ENCODE data around the gene SMAD2. TPM values are rescaled to one million over a fixed set of nuclear protein-coding genes. Genes with fewer than 3 reads are reported as not detected.
"Not testable (repeated sequence)": the region's sequence is repeated elsewhere in the genome, so short reads cannot be mapped to it uniquely, and the experiment has no call there.

Gene SMAD2
- polyA plus RNA-seq, 3 donors = 93.8 to 105 (median 99.6) TPM

DNA sequence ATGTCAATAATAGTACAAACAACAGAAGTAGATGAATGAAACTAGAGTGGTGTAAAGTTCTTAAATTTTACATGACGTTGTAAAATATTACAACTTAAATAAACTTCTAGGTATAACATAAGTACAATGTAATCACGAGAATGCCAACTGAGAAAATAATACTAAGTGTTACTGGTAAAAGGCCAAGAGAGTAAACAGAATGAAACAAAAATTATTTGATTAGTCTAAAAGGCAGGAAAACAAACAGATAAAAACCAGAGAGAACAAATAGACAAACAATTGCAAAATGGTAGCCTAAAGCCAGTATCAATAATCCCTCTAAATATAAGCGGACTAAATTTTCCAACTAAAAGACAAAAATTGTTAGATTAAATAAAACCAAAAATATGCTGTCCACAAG, 71.9 kb downstream of the SMAD2 start:
- DNase-seq (ENCODE audit: low read depth in 3 of 3, low spot score in 2 of 3) = no peak

GRCh38 chr18:47847635-47848034, 82.8 kb downstream of the SMAD2 start:
- DNase-seq (ENCODE audit: low read depth in 3 of 3, low spot score in 2 of 3) = no peak

DNA sequence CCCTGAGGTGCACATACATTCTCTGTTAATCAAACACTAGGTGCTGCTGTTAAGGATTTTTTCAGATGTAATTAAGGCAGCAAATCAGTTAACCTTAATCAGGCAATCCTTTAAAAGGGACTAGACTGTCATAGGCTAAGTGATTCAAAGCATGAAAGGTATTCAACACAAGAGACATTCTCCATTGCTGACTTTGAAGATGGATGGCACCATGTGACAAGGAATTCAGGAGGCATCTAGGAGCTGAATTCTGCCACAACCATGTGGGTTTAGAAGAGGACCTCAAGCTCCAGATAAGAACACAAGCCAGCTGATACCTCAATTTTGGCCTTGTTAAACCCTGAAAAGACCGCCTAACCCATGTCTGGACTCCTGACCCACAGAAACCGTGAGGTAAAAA, 84.0 kb downstream of the SMAD2 start:
- no peak for DNase-seq (ENCODE audit: low read depth in 3 of 3, low spot score in 2 of 3)

GRCh38 chr18:47844828-47845498, 85.5 kb downstream of the SMAD2 start:
- DNase-seq (ENCODE audit: low read depth in 3 of 3, low spot score in 2 of 3) = no peak

DNA sequence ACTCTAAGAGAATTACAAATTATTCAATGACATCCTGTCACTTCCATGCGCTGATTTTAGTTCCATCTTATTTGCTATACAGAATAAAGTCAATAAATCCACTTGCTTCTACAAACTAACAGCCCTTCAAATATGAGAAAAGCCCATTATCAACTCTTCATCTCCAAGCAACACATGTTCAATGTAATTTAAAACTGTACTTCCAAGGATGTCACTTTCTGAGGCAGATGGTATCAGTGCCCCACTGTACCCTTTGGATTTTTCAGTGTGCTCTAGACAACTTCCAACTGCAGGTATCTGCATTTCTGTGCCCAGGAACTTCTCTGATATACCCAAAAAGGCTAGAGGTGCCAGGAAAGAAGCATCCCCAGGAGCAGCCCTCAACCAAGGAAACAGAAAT, 87.6 kb downstream of the SMAD2 start:
- no peak for DNase-seq (ENCODE audit: low read depth in 3 of 3, low spot score in 2 of 3)

DNA sequence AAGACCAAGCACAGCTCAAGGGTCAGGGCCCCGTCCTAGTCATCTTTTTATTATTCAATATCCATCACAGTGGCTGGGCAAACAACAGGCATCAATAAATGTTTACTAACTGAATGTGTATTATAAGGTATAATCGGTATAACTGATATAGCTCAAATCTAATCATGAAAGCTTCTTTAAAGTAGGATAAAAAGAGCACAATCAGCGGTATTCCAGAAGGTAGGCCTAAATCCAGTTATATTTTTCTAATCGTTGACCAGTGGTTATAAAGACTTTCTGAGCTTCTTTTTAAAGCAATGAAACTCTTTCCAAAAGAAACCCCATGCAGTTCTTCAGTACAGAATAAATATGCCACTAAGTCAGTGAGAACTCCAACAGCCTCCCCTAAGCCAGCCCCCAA, 92.1 kb downstream of the SMAD2 start:
- no peak for DNase-seq (ENCODE audit: low read depth in 3 of 3, low spot score in 2 of 3)

- DNase-seq (ENCODE audit: low read depth in 3 of 3, low spot score in 2 of 3) = no peak
Measured at GRCh38 chr18:47832348-47832747, 98.1 kb downstream of the SMAD2 start.

- DNase-seq (ENCODE audit: low read depth in 3 of 3, low spot score in 2 of 3) = no peak
Measured at GRCh38 chr18:47831351-47831750, 99.1 kb downstream of the SMAD2 start.

DNA sequence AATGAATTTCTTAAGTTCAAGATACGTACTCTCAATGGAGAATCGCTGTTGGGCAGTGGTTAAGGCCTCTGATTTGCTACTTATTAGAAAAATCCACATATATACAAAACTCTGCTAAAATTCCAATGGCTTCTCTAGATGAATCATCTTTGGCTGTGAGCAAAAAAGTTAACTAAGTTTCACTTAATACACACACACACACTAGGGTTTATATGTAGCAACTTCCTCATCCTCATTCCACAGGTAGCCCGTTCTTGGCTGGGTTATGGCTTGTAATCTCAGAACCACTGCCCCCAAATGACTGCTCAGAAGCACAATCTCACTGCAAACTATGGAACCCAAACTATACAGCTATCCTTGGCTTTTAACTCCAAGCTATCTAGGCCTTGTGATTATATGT, 99.7 kb downstream of the SMAD2 start:
- no peak for DNase-seq (ENCODE audit: low read depth in 3 of 3, low spot score in 2 of 3)

DNA sequence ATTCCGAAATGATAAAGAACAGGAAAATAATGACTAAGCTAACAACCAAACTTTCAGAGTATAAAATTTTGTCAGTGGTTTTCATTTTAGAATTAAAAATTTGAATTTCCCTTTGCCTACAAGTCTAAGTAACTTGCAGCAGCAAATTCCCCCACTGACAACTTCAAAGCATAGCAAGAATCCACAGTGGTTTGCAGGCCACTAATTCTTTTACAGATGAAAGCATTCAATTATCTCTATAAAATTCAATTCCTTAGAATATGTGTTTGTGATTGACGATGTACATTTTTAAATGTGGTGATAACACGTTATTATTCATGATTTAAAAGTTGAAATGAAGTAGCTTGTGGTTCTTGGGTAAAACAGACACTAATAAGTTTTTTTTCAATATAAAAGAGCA, 100.6 kb downstream of the SMAD2 start:
- DNase-seq (ENCODE audit: low read depth in 3 of 3, low spot score in 2 of 3) = no peak

- not testable (repeated sequence) for DNase-seq (ENCODE audit: low read depth in 3 of 3, low spot score in 2 of 3)
Measured at GRCh38 chr18:47828031-47828430, 102.4 kb downstream of the SMAD2 start.

DNA sequence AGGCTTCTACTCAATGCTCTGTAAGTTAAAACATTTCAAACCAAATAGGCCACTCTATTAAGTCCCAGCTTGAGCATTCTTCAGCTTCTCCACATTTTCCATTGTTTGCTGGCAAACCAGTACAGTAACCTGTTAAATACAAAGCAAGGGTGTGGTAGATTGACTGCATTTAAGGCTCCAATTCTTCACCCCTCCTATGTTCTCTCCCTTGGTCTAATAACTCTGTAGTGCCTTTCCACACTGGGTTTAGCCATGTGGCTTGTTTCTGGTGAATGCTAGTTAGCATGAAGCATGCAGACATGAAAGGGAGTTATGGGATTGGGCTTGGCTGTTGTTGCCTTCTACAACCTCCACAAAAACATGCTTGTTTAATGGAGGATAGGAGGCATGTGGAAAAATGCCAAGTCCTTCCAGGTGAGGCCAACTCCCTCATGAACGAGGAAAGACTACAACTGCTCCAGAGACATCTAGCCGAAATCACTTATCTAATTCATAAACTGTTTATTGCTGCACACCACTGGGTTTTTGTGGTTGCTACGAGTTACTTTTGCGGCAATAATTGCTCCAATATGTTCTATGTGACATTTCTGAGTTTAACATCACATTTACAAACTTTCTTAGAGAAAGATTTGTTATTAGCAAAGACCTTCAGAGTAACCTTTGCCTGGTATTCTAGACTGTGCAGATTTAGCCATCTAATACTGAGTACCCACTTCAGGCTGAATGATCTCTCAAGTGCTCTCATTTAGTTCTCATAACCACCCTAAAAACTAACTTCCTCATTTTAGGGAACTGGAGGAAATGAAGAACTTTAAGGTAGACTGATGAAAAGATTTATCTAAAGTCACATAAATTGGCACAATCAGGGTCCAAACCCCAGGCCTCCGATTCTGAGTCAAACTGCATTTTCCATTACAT, 104.0 kb downstream of the SMAD2 start:
- DNase-seq (ENCODE audit: low read depth in 3 of 3, low spot score in 2 of 3) = no peak

GRCh38 chr18:47821314-47821713, 109.1 kb downstream of the SMAD2 start:
- DNase-seq (ENCODE audit: low read depth in 3 of 3, low spot score in 2 of 3) = no peak

DNA sequence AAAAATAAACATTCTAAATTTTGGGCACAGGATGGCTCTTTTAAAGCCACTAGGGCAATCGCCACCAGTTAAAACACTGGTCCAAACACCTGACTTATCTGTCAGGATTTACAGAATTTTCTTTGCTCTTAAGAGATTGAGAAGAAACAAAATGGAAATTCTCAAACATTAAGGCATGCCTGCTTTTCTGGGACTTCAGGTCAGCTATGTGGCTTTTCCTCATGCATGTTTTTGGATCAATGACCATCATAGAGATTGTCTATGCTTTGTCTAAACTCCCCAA, 112.7 kb downstream of the SMAD2 start:
- no peak for DNase-seq (ENCODE audit: low read depth in 3 of 3, low spot score in 2 of 3)

GRCh38 chr18:47817017-47817794, 113.3 kb downstream of the SMAD2 start:
- DNase-seq (ENCODE audit: low read depth in 3 of 3, low spot score in 2 of 3) = no peak

DNA sequence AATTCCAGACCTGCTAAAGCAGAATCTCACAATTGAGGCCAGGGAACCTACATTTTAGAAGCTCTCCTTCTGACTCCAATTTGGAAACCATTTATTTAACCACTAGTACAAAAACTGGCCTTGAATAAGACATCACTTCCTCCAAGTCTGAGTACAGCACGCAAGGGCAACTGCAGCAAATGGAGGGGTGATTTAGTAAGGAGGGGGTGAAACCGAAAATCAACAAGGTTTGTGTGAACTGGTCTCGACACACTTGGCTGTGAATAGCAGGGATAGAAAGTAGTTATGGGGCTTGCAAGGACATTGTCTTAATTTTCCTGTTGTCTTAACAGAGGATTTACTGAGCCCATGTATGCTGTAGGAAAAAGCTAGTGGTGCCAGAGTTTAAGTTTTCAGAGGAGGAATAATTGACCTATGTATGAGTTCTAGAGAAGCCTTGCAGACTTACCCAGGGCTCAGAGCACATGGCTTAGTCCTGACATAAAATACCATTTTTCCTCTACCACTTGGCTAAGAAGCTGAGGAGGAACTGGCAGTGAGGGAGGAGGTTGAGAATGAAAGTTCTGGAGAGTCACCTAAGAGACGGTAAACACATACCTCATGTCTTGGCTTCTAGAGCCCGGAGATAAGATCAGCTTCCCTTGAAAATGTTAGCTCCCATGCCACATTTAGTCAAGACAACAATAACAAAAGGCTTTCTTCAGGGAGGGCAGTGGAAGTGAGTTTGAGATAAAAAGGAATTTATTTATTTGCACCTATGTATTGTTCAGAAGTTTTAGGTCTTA, 114.8 kb downstream of the SMAD2 start:
- no peak for DNase-seq (ENCODE audit: low read depth in 3 of 3, low spot score in 2 of 3)

DNA sequence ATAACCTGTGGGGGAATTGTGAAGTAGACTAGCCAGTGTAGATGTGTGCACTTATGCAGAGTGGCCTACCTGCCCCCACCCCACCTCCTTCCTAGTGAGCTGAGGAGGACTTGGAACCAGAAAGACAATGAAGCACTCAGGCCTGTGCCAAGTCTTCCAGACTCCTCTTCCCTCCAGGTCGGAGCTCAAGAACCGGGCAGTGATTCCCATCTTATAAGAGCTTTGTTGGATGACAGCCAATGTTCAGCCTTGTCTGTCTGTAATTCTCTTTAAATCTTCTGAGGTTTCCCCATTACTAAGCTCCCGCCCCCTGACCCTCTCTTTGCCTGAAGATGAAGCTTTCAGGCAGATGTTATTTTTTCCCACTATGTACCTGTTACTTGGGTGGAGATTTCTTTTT, 121.0 kb downstream of the SMAD2 start:
- no peak for DNase-seq (ENCODE audit: low read depth in 3 of 3, low spot score in 2 of 3)

- no peak for DNase-seq (ENCODE audit: low read depth in 3 of 3, low spot score in 2 of 3)
Measured at GRCh38 chr18:47802802-47803201, 127.7 kb downstream of the SMAD2 start.

- DNase-seq (ENCODE audit: low read depth in 3 of 3, low spot score in 2 of 3) = no peak
Measured at GRCh38 chr18:47801817-47802216, 128.6 kb downstream of the SMAD2 start.

GRCh38 chr18:47800756-47801155, 129.7 kb downstream of the SMAD2 start:
- DNase-seq (ENCODE audit: low read depth in 3 of 3, low spot score in 2 of 3) = no peak

- DNase-seq (ENCODE audit: low read depth in 3 of 3, low spot score in 2 of 3) = peak in 1 of 3 donors; percentile 10
Measured at GRCh38 chr18:47800248-47800647, 130.2 kb downstream of the SMAD2 start.

All from right renal cortex interstitium (tissue), 3 donors.